ENCODE results near the gene ZBP1.
A peak's percentile ranks its signal among the peaks of the same experiment; 100 is the strongest.

Gene ZBP1

DNA sequence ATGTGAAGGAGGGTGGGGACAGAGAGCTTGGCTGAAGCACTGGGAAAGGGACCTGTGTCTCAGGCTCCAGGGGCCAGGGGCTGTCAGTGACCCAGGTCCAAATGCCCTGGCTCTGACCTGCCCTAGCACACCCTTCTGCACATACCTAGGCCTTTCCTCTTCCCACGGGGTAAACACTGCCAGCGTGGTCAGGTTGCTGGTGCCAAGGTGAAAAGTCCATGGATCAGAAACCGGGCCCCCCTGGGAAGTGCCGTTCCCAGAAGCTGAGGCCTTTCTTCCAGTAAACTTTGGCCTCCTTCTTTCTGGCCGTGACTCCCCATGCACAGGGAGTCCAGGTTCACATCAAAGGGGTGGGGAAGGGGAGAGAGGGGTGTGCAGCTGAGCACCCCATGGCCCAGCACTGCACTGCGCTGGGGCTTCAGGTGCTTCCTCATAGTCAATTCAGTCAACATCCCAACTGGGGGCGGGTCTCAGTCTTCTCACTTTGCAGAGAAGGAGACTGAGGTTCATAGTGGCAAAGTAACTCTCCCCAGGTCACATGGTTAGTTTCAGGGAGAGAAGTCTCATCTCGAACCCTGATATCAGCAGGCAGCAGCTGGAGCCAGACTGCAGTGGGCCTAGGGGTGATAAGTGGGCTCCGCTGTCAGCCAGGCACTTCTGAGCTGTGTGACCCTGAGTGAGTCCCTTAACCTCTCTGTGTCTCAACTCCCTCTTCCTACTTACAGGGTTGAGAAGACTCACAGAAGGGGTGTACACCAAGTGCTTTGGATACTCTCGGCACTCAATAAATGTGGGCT, 42.3 kb downstream of the ZBP1 start:
- TF ChIP-seq CTCF (conservative IDR thresholded peaks at IDR 0.05; ENCODE audit: control insufficient read depth, insufficient read depth, low read depth, low read length) = no peak
- H3K4me3 ChIP-seq (ENCODE audit: control insufficient read depth, low read depth, low read length) = no peak overlapping the region
- no peak for DNase-seq (ENCODE audit: low read depth)

- no peak for TF ChIP-seq CTCF (conservative IDR thresholded peaks at IDR 0.05; ENCODE audit: control insufficient read depth, insufficient read depth, low read depth, low read length)
- no peak overlapping the region for H3K4me3 ChIP-seq (ENCODE audit: control insufficient read depth, low read depth, low read length)
- DNase-seq (ENCODE audit: low read depth) = no peak
These were observed 43.3 kb downstream of the ZBP1 start for GRCh38 chr20:57576617-57577550.

GRCh38 chr20:57576002-57576401, 44.2 kb downstream of the ZBP1 start:
- DNase-seq (ENCODE audit: low read depth) = no peak
- TF ChIP-seq CTCF (conservative IDR thresholded peaks at IDR 0.05; ENCODE audit: control insufficient read depth, insufficient read depth, low read depth, low read length) = no peak

GRCh38 chr20:57574954-57575353, 45.3 kb downstream of the ZBP1 start:
- no peak for TF ChIP-seq CTCF (conservative IDR thresholded peaks at IDR 0.05; ENCODE audit: control insufficient read depth, insufficient read depth, low read depth, low read length)
- H3K4me3 ChIP-seq (ENCODE audit: control insufficient read depth, low read depth, low read length) = no peak overlapping the region

More at GRCh38 chr20:57576002-57576401, 44.2 kb downstream of the ZBP1 start:
- H3K4me3 ChIP-seq (ENCODE audit: control insufficient read depth, low read depth, low read length) = no peak overlapping the region

DNA sequence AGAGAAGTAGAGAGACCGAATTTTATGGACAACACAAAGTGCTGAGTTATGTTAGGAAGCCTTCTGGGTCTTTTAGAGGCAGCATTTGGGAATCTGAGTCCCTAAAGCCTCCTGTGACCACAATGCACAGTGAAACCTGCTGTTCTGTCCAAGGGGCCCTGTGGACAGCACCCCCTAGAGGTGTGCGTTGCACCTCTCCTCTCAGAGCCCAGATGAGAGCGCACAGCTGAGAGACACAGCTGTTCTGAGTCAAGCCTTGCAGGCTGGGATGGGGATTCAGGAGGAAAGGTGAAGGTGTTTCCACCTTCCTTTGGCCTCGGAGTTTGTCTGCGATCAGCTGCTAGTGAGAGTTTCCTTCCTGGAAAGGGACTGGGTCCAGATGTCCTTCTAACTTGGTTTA, 46.3 kb downstream of the ZBP1 start:
- DNase-seq (ENCODE audit: low read depth) = no peak
- no peak overlapping the region for H3K4me3 ChIP-seq (ENCODE audit: control insufficient read depth, low read depth, low read length)
- peak; percentile 9 for TF ChIP-seq CTCF (conservative IDR thresholded peaks at IDR 0.05; ENCODE audit: control insufficient read depth, insufficient read depth, low read depth, low read length)

More at GRCh38 chr20:57574954-57575353, 45.3 kb downstream of the ZBP1 start:
- DNase-seq (ENCODE audit: low read depth) = no peak

- no peak for DNase-seq (ENCODE audit: low read depth)
- H3K4me3 ChIP-seq (ENCODE audit: control insufficient read depth, low read depth, low read length) = no peak overlapping the region
- TF ChIP-seq CTCF (conservative IDR thresholded peaks at IDR 0.05; ENCODE audit: control insufficient read depth, insufficient read depth, low read depth, low read length) = no peak
These were observed 47.0 kb downstream of the ZBP1 start for GRCh38 chr20:57573242-57573641.

Data from fibroblast of mammary gland (primary cell).